PC-9 (cell line): Measurements from ENCODE around the gene EPC2. TPM values are rescaled to one million over a fixed set of nuclear protein-coding genes. Genes with fewer than 3 reads are reported as not detected.

Experiments used
- BruUV-seq: library from RNA; stranded (reverse); fragments of 400-500 nt; replicated peaks from 2 replicates; lab custom pipeline; 2021; lab: Mats Ljungman, UMichigan
- CTCF ChIA-PET: fragments of 300-600 bp; sonication (Branson Sonifier 250); formaldehyde crosslinking; loops from one replicate; lab custom pipeline; 2022; ENCODE audit warnings: antibody characterized with exemption; lab: Charles Lee
- POLR2A ChIA-PET: fragments of 300-600 bp; sonication (Branson Sonifier 250); formaldehyde crosslinking; loops from one replicate; lab custom pipeline; 2022; ENCODE audit warnings: antibody characterized with exemption; ENCODE audit not compliant: unreplicated experiment; lab: Charles Lee
- DNase-seq, 2 experiments: peaks; one replicate each; pipeline versions ENCODE4 v3.0.0 to v3.0.0-alpha.2; 2015 to 2022; ENCODE audit warnings: mixed read lengths in 1 of 2
- H2AFZ ChIP-seq: fragments of 200-600 bp; sonication (generic); 2 replicates; pipeline ENCODE4 v1.8.1; 2017; ENCODE audit warnings: antibody characterized with exemption
- H3F3A ChIP-seq: fragments of 200-600 bp; sonication (generic); 2 replicates; pipeline ENCODE4 v1.8.1; 2017; ENCODE audit warnings: antibody characterized with exemption, mild to moderate bottlenecking, low read depth; ENCODE audit not compliant: insufficient read depth
- H3K27ac ChIP-seq: fragments of 200-600 bp; sonication (generic); 2 replicates; pipeline ENCODE4 v1.6.1; 2016; ENCODE audit warnings: mixed run types
- H3K27me3 ChIP-seq: fragments of 200-600 bp; sonication (generic); 2 replicates; pipeline ENCODE4 v1.6.1; 2016; ENCODE audit warnings: low read depth, mixed run types; ENCODE audit not compliant: insufficient read depth
- H3K36me3 ChIP-seq: fragments of 200-600 bp; sonication (generic); 2 replicates; pipeline ENCODE4 v1.6.1; 2016; ENCODE audit warnings: low read depth, mixed run types
- H3K4me1 ChIP-seq: fragments of 200-600 bp; sonication (generic); replicated peaks from 2 replicates; pipeline ENCODE4 v1.6.1; 2016; ENCODE audit warnings: mixed run types; ENCODE audit not compliant: insufficient read depth
- H3K4me2 ChIP-seq: fragments of 200-600 bp; sonication (generic); 2 replicates; pipeline ENCODE4 v1.6.1; 2017; ENCODE audit warnings: mixed run types
- H3K4me3 ChIP-seq: fragments of 200-600 bp; sonication (generic); 2 replicates; pipeline ENCODE4 v1.6.1; 2016; ENCODE audit warnings: mixed run types
- H3K79me2 ChIP-seq: fragments of 200-600 bp; sonication (generic); 2 replicates; pipeline ENCODE4 v1.6.1; 2017; ENCODE audit warnings: low read depth, mixed run types
- H3K9me2 ChIP-seq: fragments of 200-600 bp; sonication (generic); 2 replicates; pipeline ENCODE4 v1.8.1; 2017; ENCODE audit warnings: mild to moderate bottlenecking; ENCODE audit not compliant: insufficient read depth
- H3K9me3 ChIP-seq: fragments of 200-600 bp; sonication (generic); 2 replicates; pipeline ENCODE4 v1.8.1; 2016; ENCODE audit warnings: low read depth; ENCODE audit not compliant: insufficient read depth
- H4K20me1 ChIP-seq: fragments of 200-600 bp; sonication (generic); 2 replicates; pipeline ENCODE4 v1.8.1; 2017; ENCODE audit not compliant: insufficient read depth
- CTCF ChIP-seq: fragments of 200-600 bp; sonication (generic); conservative IDR thresholded peaks from 2 replicates; pipeline ENCODE4 v1.6.1; 2017; ENCODE audit warnings: mixed run types, antibody characterized with exemption, mild to moderate bottlenecking, moderate library complexity
- EZH2 ChIP-seq: fragments of 200-600 bp; sonication (generic); IDR thresholded peaks from 2 replicates; pipeline ENCODE4 v1.8.0; 2017; ENCODE audit warnings: antibody characterized with exemption, low read depth
- intact Hi-C: fragments of 100-400 bp; cut with micrococcal nuclease; formaldehyde crosslinking; loops from one replicate; pipeline ENCODE4 v1.10.0; 2022; ENCODE audit not compliant: unreplicated experiment
- total RNA-seq: library from RNA; stranded (reverse); gene quantifications from 2 replicates; pipeline ENCODE4 v1.2.3, GENCODE V29; 2021

The EPC2 gene
- total RNA-seq, 1 experiment from 2014 or later, result 29.8 TPM

- Histone ChIP-seq H4K20me1 (no peaks in the 10 kb centered on the region), H3K4me1 (peaks cover 16% of the 10 kb centered on the region), H2AFZ (no peak overlapping the region), H3F3A (no peaks in the 10 kb centered on the region), H3K79me2 (no peaks in the 10 kb centered on the region), H3K9me2 (no peaks in the 10 kb centered on the region), H3K4me2 (no peak overlapping the region), H3K27me3 (no peaks in the 10 kb centered on the region), H3K4me3 (no peak overlapping the region), H3K36me3 (no peaks in the 10 kb centered on the region), H3K27ac (no peak overlapping the region), H3K9me3 (no peaks in the 10 kb centered on the region)
- TF ChIP-seq EZH2 (no peak), CTCF (no peak)
- BruUV-seq, result no TSS peak
- ChIA-PET CTCF (no interaction called here), POLR2A (no interaction called here)
- intact Hi-C loops, result no loop called here
- DNase-seq, result no peak
These were observed 9.8 kb upstream of the EPC2 start for GRCh38 chr2:148634749-148635148.

DNA sequence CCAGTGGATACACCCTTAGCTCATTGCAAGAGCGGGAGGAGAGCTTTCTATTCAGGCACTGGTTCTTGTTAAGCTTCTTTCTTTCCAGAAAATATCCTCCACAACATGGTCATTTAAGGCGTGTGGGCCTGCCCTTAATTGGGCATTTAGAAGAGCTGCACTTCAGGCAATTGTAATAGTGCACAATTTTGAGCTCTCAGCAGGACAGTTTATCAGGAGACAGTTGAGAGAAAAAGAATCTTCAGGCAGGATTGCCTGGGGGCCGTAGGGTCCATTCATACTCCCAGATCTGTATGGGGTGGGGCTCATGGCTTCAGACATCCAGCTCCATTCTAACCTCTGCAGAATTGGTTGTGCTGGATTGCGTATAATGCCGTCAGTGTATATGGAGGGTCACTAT, 6.0 kb upstream of the EPC2 start:
- Histone ChIP-seq H3K4me3 (no peak overlapping the region), H3F3A (peaks cover 3% of the 10 kb centered on the region; the same call in 1 of the 2 replicates), H3K27ac (no peak overlapping the region), H3K79me2 (no peaks in the 10 kb centered on the region), H3K4me2 (peak overlapping the region; percentile 34), H4K20me1 (no peaks in the 10 kb centered on the region), H3K4me1 (peaks cover 34% of the 10 kb centered on the region), H3K36me3 (no peaks in the 10 kb centered on the region), H3K27me3 (no peaks in the 10 kb centered on the region), H3K9me3 (no peaks in the 10 kb centered on the region), H2AFZ (no peak overlapping the region), H3K9me2 (no peaks in the 10 kb centered on the region)
- intact Hi-C loops, result no loop called here
- no TSS peak for BruUV-seq
- CTCF ChIA-PET, result no interaction called here
- no peak for TF ChIP-seq EZH2
- POLR2A ChIA-PET, result no interaction called here
- DNase-seq, result no peak

- POLR2A ChIA-PET, result interaction anchor here (0.6 kb wide), 1 partner anchor 442 kb away, joined by 3 read pairs; no protein-coding TSS in a partner anchor
These were observed 3.8 kb upstream of the EPC2 start for GRCh38 chr2:148640767-148641166.

More at GRCh38 chr2:148640767-148641166, 3.8 kb upstream of the EPC2 start:
- TF ChIP-seq CTCF, result no peak
- TF ChIP-seq EZH2, result no peak
- 0 out of 2 replicates have a peak, but pooled peaks cover 4% of the 10 kb centered on the region for H4K20me1 ChIP-seq
- peaks cover 11% of the 10 kb centered on the region; the same call in 1 of the 2 replicates for H3F3A ChIP-seq
- no peaks in the 10 kb centered on the region for H3K9me3 ChIP-seq
- no peak overlapping the region for H2AFZ ChIP-seq
- CTCF ChIA-PET, result no interaction called here
- H3K79me2 ChIP-seq, result peaks cover 5% of the 10 kb centered on the region
- no peak overlapping the region for H3K4me2 ChIP-seq
- H3K9me2 ChIP-seq, result no peaks in the 10 kb centered on the region
- no peak overlapping the region for H3K27ac ChIP-seq
- intact Hi-C loops, result loop anchor here (10.0 kb wide), 3 partner anchors 234 to 616 kb away; partner anchors contain the start of genes KIF5C, MBD5 and ORC4
- H3K4me3 ChIP-seq, result no peak overlapping the region
- DNase-seq, result no peak
- peaks cover 36% of the 10 kb centered on the region for H3K4me1 ChIP-seq
- no TSS peak for BruUV-seq
- H3K27me3 ChIP-seq, result no peaks in the 10 kb centered on the region
- H3K36me3 ChIP-seq, result no peaks in the 10 kb centered on the region
